Epithelial cell of proximal tubule (primary cell): ENCODE measurements around the gene SHROOM2. TPM values are rescaled to one million over a fixed set of nuclear protein-coding genes. Genes with fewer than 3 reads are reported as not detected.

ENCODE experiments used
- DNase-seq: peaks from one replicate; pipeline ENCODE4 v3.0.0-alpha.2; 2011; ENCODE audit warnings: low read depth
- H3K4me3 ChIP-seq: 2 replicates; pipeline ENCODE4 v1.5.1; 2011; ENCODE audit warnings: low read depth, mild to moderate bottlenecking, low read length
- total RNA-seq: library from RNA; depleted of rRNA; stranded (reverse); fragments of >200 nt; gene quantifications from 2 replicates; pipeline ENCODE4 v1.2.3, GENCODE V29; 2015
- TF ChIP-seq, protein P1 (sequence below): conservative IDR thresholded peaks from 2 replicates; pipeline ENCODE4 v1.5.1; 2012; ENCODE audit warnings: low read depth, mild to moderate bottlenecking, low read length

SHROOM2 gene
- total RNA-seq, 1 donor from 2014 or later = 8.9 TPM

DNA sequence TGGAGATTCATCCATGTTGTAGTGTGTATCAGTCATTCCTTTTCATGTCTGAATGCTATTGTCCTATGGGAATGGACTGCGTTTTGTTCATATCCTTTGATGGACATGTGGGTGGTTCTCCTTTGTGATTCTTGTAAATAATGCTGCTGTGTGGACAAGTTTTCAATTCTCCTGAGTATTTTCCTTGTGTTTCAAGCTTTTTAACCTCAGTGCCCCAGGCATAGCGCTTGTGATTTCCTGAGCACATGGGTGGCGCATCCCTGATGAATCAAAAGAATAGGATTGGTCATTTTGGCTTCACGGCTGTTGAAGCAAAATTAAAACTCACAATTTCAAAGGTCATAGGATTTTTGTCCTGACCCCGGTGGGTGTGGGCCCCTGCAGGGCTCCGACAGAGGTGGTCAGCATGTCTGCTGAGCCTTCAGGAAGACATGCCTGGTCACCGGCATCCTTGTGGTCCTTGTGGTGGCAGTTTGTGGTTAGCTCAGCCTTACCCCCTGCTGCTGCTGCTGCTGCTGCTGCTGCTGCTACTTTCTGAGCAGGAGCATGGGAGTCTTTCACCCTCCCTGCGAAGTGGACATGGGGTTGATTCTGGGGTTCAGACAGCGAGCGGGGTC, 30.0 kb downstream of the SHROOM2 start:
- no peak overlapping the region for H3K4me3 ChIP-seq
- DNase-seq = no peak
- TF ChIP-seq, protein P1, sequence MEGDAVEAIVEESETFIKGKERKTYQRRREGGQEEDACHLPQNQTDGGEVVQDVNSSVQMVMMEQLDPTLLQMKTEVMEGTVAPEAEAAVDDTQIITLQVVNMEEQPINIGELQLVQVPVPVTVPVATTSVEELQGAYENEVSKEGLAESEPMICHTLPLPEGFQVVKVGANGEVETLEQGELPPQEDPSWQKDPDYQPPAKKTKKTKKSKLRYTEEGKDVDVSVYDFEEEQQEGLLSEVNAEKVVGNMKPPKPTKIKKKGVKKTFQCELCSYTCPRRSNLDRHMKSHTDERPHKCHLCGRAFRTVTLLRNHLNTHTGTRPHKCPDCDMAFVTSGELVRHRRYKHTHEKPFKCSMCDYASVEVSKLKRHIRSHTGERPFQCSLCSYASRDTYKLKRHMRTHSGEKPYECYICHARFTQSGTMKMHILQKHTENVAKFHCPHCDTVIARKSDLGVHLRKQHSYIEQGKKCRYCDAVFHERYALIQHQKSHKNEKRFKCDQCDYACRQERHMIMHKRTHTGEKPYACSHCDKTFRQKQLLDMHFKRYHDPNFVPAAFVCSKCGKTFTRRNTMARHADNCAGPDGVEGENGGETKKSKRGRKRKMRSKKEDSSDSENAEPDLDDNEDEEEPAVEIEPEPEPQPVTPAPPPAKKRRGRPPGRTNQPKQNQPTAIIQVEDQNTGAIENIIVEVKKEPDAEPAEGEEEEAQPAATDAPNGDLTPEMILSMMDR = no peak

DNA sequence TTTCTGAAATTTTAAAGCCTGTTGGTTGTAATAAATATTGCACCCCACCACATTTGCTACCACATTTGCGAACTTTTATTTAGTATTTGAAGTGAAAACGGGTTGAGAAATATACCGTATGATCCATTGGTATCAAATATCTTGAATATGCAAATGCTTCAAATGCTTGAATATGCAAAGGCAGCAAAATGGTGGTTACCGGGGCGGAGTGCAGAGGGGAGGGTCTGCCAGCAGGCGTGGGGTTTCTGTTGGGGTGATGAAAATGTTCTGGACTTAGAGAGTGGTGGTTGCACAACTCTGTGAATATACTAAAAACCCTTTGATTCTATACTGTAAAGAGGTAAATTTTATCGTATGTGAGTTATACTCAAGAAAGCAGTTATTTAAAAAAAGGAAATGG, 35.3 kb downstream of the SHROOM2 start:
- no peak for DNase-seq
- H3K4me3 ChIP-seq = no peak overlapping the region
- TF ChIP-seq, protein P1 = no peak

DNA sequence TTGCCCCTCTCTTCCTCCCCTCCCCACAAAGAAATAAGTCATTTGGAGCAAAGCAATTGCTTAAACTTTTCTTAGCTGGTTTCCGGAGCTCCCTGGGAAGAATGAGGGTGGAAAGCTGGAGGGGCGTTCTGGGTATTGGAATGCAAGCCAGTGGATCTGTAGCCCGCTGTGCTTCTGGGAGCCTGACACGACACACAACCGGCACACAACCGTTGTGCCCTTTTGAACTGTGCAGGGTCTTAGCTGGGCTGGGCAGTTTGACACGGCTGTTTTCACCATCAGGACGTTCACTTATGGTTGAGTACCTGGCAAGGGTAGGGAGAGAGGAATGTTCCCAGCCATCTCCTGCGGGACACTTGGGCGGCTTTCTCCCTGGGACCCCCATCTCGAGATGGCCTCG, 38.3 kb downstream of the SHROOM2 start:
- DNase-seq = no peak
- TF ChIP-seq, protein P1 = no peak
- H3K4me3 ChIP-seq = no peak overlapping the region

DNA sequence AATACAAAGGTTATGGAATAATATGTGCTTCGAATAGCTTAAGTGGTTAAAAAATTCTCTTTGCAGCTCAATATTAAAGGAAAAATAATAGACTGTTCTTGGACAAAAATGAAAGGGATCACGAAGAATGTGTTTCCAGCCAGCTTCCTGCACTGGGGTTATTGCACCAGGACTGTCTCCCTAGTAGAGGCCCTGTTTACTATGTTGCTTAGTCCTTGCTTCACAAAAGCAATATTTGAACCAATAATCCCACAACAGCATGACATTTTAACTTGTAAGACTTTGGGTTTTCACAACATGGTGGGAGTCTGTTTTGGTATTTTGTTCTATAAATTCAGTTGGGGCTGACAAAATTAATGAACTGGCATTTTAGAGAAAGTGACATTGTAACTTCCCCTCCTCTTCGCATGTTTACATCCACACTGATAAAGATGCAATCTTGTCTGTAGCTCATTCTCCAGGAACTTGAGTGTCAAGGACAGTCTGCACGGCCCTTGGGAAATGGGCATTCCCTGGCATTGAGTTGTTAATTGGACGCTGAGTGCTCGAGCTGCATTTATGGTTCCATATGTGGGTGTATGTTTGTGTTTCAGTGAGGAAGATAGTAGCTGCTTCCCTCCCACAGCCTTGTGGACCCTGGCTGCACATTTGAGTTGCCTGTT, 39.0 kb downstream of the SHROOM2 start:
- DNase-seq = no peak
- no peak overlapping the region for H3K4me3 ChIP-seq
- TF ChIP-seq, protein P1 = no peak

DNA sequence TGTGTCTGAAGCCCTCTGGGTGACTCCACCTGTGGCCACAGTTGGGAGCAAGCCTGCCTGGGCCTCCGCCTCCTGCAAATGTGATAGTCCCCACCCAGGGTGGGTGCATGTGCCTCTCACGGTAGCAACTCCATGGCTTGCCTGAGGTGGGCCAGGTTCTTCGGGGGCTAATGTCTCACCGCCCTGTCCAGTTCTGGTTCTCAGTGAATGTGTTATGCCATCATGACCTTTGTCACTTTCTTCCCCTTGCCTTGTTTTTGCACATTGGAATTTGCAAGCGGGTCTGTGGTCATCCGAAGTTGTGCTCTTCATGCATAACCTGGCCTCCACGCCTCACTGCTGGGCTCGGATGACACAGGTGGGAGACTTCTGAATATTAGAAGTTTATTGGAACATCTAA, 39.7 kb downstream of the SHROOM2 start:
- no peak for DNase-seq
- TF ChIP-seq, protein P1 = no peak
- H3K4me3 ChIP-seq = no peak overlapping the region

DNA sequence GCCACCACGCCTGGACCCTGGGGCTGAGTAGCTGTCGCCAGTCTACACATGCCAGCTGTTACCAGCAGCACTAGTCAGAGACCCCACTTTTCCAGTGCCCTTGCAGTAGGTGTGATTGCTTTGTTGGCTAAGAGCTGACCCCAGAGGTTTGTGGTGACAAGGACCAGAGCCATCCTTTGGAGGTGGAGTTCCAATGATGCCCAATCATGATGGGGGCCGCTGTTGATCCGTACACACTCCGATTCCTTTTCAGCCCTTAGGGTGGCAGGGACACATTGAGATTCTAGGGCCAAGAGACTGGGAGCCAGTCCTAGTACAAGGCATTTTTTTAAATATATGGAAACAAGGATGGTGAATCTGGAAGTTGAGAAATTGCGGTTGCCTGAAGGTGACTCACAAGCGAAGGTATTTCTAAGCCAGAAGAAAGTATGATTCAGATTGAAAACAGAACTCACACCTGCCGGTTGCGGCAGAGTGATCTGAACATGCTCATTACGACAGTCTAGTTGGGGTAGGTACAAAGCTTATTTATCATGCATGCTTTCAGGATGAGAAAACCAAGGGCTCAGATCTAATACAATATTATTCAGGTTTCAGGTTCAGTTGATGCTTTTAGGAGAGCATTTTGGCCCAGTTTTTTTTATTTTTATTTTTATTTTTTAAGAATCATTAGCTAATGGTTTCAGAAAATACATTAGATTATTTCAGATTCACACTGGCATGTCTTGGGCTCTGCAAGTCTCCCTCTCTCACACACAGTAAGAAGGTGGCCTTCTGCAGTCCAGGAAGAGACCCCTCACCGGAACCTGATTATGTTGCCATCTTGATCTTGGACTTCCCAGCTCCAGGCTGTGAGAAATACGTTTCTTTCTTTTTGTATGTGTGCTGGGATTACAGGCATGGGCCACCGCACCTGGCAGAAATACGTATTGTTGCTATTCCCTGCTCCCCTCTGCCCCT, 43.4 kb downstream of the SHROOM2 start:
- H3K4me3 ChIP-seq = no peak overlapping the region
- DNase-seq = peak; percentile 86
- TF ChIP-seq, protein P1 = peak; percentile 9
